MM.1S (cell line): ENCODE measurements around the gene LRRC42.

Source experiments
- CTCF ChIP-seq: fragments of 300-600 bp; sonication (generic); IDR thresholded peaks from 2 replicates; pipeline ENCODE4 v1.5.1; 2016; ENCODE audit warnings: antibody characterized with exemption, low read length, mixed read lengths
- EZH2 ChIP-seq: fragments of 300-600 bp; sonication (generic); optimal IDR thresholded peaks from 2 replicates; pipeline ENCODE3; 2017; ENCODE audit warnings: low read depth, mild to moderate bottlenecking, antibody characterized with exemption, low read length, mixed read lengths
- EZH2phosphoT487 ChIP-seq: fragments of 300-600 bp; sonication (generic); IDR thresholded peaks from 2 replicates; pipeline ENCODE4 v1.6.1; 2018; ENCODE audit warnings: antibody characterized with exemption, low read length

DNA sequence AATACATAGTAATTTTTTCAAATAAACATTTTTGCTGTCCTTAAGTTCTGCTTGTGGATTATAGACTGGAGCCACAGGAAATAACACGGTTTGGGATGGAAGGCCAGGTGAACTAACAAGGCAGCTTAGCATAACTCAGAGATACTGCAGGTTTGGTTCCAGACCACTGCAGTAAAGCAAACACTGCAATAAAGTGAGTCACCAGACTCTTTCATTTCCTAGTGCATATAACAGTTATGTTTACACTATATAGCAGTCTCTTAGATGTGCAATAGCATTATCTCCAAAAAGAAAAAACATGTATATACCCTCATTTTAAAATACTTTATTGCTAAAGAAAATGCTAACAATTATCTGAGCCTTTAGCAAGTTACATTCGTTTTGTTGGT lies 22.0 kb downstream of the LRRC42 start:
- TF ChIP-seq CTCF = no peak
- no peak for TF ChIP-seq EZH2phosphoT487
- no peak for TF ChIP-seq EZH2
